ENCODE results near the gene STK38L.

GRCh38 chr12:27359578-27360340, 115.7 kb downstream of the STK38L start:
- TF ChIP-seq CTCF (IDR thresholded peaks at IDR 0.05) = no peak
- no peak for TF ChIP-seq POLR2A (IDR thresholded peaks at IDR 0.05)

Measured in testis (tissue), 2 donors.